HG03457 (cell line): ENCODE results near the gene MAP2K7.
A peak's percentile ranks its signal among the peaks of the same experiment; 100 is the strongest.
"Not testable (repeated sequence)": the region's sequence is repeated elsewhere in the genome, so short reads cannot be mapped to it uniquely, and the experiment has no call there.

ENCODE experiments used
- ATAC-seq: cut with Tn5 transposase; IDR thresholded peaks from one replicate; pipeline ENCODE4 v1.9.1; 2021; ENCODE audit warnings: moderate number of reproducible peaks; ENCODE audit not compliant: unreplicated experiment

MAP2K7 gene

GRCh38 chr19:7903244-7904073 lies at the start of gene MAP2K7:
Gene MAP2K7 (plus strand): TSS chr19:7903877. CDS start chr19:7903945, 68 bp downstream.
- peak; percentile 67 for ATAC-seq

DNA sequence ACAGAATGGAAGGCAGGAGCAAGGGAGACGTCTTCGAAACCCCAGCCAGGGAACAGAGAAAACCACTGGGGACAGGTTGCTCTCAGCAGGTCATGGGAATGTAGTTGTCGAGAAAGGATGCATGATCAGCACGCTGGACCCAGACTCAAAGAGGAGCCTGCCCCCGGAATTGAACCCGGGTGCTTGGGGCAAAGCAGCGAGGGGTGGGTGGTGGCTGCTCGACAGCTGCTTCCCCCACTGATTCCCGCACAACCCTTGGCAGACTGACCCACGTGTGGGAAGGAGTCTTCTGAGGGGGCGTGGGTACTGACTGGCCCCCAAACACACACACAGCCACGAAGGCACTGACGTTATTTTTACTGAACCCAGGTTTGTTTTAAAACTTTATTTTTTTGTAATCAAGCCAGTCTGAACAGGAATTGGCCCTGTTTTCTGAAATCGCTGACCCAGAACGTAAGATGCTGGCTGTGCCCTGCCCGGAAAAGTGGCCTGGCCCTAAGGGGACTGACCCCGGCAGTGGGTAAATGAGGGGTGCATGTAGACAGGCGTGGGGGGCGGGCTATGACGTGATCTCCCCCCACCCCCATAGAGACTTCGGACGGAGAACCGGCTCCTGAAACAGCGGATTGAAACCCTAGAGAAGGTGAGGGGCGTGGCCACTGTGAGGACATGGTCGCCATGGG lies 48.1 kb upstream of the MAP2K7 start:
- ATAC-seq, result no peak

GRCh38 chr19:7856109-7856591 lies 47.5 kb upstream of the MAP2K7 start:
- ATAC-seq, result no peak

DNA sequence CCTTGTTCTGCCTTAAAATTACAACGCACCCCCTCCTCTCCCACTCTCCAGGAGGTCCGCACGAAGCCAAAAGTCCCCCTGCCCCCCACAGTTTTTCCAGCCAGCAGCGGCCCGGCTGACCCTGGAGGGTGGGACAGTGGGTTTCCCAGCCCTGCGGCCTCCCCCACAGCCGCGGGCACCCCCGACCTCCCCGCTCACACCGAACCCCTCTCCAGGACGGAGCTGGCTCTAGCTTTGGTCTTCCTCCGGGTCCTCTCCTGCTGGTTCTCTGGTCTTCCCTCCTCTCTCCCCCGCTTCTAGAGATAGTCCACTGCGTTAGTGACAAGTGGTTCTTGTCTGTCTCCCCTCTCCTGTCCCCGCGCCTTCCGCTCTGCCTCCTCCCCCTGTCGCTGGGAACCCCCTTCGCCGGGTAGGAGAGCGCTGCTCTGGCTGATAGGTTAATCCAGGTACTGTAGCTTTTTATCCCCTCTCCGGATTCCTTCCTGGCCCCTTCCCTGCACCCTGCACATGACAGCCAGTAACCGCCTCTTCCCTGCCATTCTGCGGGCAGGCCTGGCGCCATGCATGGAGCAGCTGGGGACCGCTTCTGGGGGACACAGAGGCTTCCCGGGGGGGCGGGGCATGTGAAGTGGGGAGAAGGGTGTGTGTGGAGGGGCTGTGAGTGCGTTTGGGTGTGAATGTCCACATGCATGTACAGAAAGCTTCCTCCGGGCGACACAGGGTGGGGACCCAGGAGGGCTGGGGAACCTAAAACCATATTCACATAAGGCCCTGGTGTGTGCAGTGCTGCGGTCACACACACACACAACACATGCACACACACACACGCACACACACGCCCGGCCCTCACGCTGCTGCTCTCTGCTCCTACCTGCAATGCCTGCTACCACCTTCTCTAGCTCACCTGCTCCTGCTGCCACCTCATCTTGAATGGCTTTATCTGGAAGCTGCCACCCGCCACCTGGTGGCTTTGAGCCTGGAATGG lies 46.7 kb upstream of the MAP2K7 start:
- ATAC-seq, result no peak

DNA sequence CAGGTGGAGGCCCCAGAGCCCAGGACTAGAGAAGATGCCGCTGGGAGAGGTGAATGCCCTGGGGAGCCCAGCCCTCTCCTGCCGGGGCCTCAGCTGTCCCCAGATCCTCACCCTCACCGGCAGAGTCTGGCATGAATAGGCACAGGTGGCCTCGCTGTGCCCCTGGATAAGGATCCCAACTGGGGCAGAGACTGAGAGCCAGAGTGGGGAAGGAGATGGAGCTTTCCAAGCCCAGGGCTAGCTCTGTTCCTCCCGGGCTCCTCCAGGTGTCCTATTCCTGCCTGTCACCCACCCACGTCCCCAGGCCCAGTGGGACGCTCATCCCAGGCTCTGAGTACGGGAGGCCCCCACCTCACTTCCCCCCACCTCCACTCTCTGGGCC lies 46.0 kb upstream of the MAP2K7 start:
- no peak for ATAC-seq

GRCh38 chr19:7858109-7858770 lies 45.4 kb upstream of the MAP2K7 start:
- no peak for ATAC-seq

DNA sequence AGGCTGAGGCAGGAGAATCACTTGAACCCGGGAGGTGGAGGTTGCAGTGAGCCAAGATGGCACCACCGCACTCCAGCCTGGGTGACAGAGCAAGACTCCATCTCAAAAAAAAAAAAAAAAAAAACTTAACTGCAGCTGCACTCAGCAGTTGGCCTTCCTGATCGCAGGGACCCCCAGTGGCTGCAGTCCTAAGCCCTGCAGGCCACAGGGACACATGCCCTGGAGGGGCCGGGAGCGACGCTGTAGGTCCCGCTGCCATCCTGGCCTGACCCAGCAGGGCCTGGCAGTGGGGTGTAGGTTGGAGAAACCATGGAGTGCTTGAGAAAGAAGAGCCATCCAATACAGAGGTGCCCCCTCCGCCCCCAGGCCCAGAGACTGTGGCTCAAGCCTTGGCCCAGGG lies 44.6 kb upstream of the MAP2K7 start:
- not testable (repeated sequence) for ATAC-seq

DNA sequence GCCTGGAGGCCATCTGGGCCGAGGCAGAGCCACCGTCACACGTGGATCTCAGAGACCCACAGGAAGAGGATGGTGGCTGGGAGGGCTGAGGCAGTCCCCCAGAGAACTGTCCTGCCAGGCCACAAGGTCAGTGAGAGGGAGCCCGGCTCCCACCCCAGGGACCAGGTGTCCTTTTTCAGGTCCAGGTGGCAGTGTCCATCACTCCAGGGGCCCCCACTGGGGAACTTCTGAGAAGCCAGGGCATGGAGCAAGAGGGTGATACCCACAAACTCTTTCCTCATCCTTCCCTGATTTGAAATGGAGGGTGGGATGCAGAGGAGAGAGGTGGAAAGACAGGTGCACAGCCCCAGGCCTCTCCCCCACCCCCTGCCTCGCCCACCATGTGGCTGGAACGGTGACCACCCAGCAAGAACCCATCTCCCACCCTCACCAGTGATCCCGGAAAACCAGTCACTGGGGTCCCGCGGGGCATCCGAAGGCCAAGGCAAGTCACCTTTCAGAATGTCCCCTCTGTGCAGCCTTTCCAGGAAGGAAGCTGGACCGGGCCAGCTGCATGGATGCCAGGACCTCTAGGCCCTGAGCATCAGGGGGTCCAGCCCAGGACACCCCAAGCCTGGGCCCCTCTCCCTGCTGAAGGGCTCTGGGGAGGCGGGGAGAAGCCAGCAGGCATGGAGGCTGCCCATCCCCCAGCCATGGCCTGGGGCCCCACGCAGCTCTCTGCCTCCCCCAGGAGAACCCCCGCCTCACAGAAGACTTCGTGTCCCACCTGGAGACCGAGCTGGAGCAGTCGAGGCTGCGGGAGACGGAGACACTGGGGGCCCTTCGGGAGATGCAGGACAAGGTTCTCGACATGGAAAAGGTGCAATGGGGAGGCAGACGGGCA lies 43.6 kb upstream of the MAP2K7 start:
- ATAC-seq, result no peak

GRCh38 chr19:7860714-7861618 lies 42.7 kb upstream of the MAP2K7 start:
- ATAC-seq, result no peak

DNA sequence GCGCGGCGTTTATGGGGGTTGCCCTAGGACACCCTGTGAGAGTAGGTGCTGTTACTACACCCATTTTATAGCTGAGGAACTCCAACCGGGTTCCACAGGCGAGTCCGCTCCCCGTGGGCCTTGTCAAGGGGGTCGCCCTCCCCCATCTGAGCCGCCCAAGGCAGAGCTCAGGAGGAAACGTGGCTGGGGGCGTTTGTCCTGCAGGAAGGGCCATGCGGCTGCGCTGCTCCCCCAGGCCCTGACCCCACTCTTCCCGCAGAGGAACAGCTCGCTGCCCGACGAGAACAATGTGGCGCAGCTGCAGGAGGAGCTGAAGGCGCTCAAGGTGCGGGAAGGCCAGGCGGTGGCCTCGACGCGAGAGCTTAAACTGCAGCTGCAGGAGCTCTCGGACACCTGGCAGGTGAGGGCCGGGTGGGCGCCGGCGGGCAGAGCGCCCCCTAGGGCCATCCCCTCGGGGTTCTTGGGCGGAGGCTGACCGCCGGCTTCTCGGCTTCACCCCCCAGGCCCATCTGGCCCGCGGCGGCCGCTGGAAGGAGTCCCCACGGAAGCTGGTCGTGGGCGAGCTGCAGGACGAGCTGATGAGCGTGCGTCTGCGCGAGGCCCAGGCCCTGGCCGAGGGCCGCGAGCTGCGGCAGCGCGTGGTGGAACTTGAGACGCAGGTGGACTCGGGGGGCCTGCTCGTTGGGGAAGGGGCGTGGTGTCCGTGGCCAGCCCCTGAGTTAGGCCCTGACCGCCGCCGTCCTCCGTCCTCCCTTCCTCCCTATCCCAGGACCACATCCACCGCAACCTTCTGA lies 41.9 kb upstream of the MAP2K7 start:
- no peak for ATAC-seq

- ATAC-seq, result no peak
Measured at GRCh38 chr19:7862413-7862951, 41.2 kb upstream of the MAP2K7 start.

- no peak for ATAC-seq
Measured at GRCh38 chr19:7863157-7863970, 40.3 kb upstream of the MAP2K7 start.

DNA sequence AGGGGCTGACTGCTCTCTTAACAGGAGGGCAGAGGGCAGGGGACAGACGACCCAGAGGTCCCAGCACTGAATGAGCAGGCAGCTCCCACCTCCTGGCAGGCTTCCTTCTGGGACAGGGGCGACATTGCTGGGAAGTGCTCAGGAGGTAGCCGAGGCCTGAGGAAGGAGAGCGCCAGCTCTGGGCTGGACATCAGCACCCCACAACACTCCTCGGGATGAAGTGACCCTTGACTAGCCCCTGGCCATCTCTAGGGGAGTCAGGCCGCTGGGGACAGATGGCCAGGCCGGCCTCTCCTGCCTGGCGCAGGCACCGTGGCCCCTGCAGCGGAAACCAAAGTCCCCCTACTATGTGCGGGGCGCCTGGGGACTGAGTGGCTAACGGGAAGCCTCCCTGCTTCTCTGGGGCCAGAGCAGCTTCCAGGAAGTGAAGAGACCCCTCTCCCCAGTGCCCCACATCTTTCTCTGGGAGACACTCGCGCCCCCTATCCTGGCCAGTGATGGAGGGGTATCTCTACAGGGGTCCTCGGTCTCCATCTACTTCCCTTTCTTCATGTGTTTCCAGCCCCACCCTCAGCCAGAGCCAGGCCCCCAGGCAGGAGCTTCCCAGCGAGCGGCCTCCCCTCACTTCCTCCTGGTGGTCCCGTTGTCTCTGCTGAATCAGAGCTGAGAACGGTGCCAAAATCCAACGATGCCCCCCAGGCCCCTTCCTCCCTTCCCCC lies 39.5 kb upstream of the MAP2K7 start:
- ATAC-seq, result no peak

GRCh38 chr19:7864690-7865074 lies 39.0 kb upstream of the MAP2K7 start:
- no peak for ATAC-seq

DNA sequence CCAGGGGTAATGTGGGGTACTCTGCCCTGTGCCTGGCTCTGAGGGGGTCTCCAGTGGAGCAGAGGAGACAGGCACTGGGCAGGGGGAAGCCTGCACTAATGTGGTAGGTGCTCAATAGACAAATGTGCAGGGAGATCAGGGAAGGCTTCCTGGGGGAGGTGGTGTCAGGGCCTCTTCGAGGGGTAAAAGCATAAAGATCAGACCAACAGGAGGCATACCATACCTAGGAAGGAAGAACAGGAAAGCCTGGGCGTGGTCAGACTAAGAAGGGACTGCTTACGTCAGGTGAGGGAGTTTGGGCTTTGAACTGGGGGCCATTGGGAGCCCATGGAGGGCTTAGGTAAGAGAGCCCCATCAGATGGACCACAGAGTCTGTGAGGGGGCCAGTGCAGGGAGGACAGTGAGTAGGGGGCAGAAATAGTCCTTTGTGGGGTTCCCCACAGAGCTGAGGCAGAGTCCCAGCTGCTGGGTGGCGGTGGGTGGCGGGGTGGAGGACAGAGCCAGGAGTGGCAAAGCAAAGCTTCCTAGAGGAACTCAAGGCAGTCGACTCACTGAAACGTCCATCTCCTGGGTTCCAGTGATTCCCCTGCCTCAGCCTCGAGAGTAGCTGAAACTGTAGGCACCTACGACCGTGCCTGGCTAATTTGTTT lies 38.3 kb upstream of the MAP2K7 start:
- ATAC-seq, result no peak
